Measurements from ENCODE around the gene LARGE1. TPM values are rescaled to one million over a fixed set of nuclear protein-coding genes. Genes with fewer than 3 reads are reported as not detected.

Gene LARGE1
- total and polyA plus RNA-seq, 2 of the 4 experiments (the other 2 are of a cell fraction) = 6.2 to 12.4 TPM

- POLR2A ChIA-PET (ENCODE audit: unreplicated experiment) = no interaction called here
- H2BK5ac ChIP-seq (ENCODE audit: low read depth, low read length, poor library complexity, severe bottlenecking) = no peak overlapping the region
- intact Hi-C loops (cut with micrococcal nuclease) (no loop called here), dilution Hi-C loops (cut with HindIII; ENCODE audit: low sequenced_read_pairs, unreplicated experiment) (no loop called here), in situ Hi-C loops (cut with MboI; ENCODE audit: low sequenced_read_pairs) (no loop called here)
- H3K9me3 ChIP-seq (ENCODE audit: control insufficient read depth, insufficient read depth, low read length) = no peaks in the 10 kb centered on the region
- no peak overlapping the region for H3K4ac ChIP-seq (ENCODE audit: low read depth, low read length)
- TF ChIP-seq SMC3 (IDR thresholded peaks at IDR 0.05; ENCODE audit: low read depth, low read length) (no peak), POLR2A (IDR thresholded peaks at IDR 0.05; ENCODE audit: low read depth, low read length) (no peak), ELK1 (IDR thresholded peaks at IDR 0.05; ENCODE audit: borderline replicate concordance, low read depth, low read length) (no peak), NFE2L2 (IDR thresholded peaks at IDR 0.05; ENCODE audit: low read depth, low read length) (no peak), USF2 (IDR thresholded peaks at IDR 0.05; ENCODE audit: low read depth, low read length) (no peak), MAZ (IDR thresholded peaks at IDR 0.05; ENCODE audit: borderline replicate concordance, low read depth, low read length) (no peak), BHLHE40 (IDR thresholded peaks at IDR 0.05; ENCODE audit: low read depth, low read length) (no peak), RFX5 (IDR thresholded peaks at IDR 0.05; ENCODE audit: low read depth, low read length) (no peak), RAD21 (IDR thresholded peaks at IDR 0.05; ENCODE audit: low read length) (no peak), CTCF (conservative IDR thresholded peaks at IDR 0.05; ENCODE audit: low read depth, low read length) (no peak), CEBPB (IDR thresholded peaks at IDR 0.05; ENCODE audit: low read depth, low read length) (no peak), MXI1 (IDR thresholded peaks at IDR 0.05; ENCODE audit: borderline replicate concordance, low read depth, low read length) (no peak), MAFK (IDR thresholded peaks at IDR 0.05; ENCODE audit: low read depth, low read length) (no peak), RCOR1 (IDR thresholded peaks at IDR 0.05; ENCODE audit: insufficient replicate concordance, low read length) (no peak)
- no peak overlapping the region for H3K56ac ChIP-seq (ENCODE audit: extremely low read depth, insufficient read depth, low read length)
- H2BK15ac ChIP-seq (ENCODE audit: low read depth, low read length) = no peak overlapping the region
- no peaks in the 10 kb centered on the region for H3K4me1 ChIP-seq (ENCODE audit: control insufficient read depth, insufficient read depth, low read length)
- H3K27ac ChIP-seq (ENCODE audit: insufficient read depth, low read length) = no peak overlapping the region
- no peak overlapping the region for H2AFZ ChIP-seq (replicated peaks; ENCODE audit: low read length, poor library complexity)
- H3K4me2 ChIP-seq (ENCODE audit: low read depth, low read length) = no peak overlapping the region
- no peak overlapping the region for H2AK9ac ChIP-seq (replicated peaks; ENCODE audit: low read depth, low read length, poor library complexity)
- no peak overlapping the region for H4K91ac ChIP-seq (ENCODE audit: insufficient read depth, low read depth, low read length)
- H4K8ac ChIP-seq (ENCODE audit: low read depth in 2 of 2, low read length in 2 of 2) = no peak overlapping the region
- H2BK120ac ChIP-seq (ENCODE audit: low read depth, low read length) = no peak overlapping the region
- WGBS, 2 experiments (ENCODE audit: extremely low coverage in 2 of 2, insufficient read length in 1 of 2) = no CpG with 5 or more reads among the region's 2 CpGs
- no peaks in the 10 kb centered on the region for H3K79me1 ChIP-seq (ENCODE audit: low read depth in 1 of 2, low read length in 2 of 2)
- H3K14ac ChIP-seq (replicated peaks; ENCODE audit: low read depth, low read length) = no peak overlapping the region
- H2BK20ac ChIP-seq (ENCODE audit: low read depth, low read length) = no peak overlapping the region
- H3K23ac ChIP-seq (ENCODE audit: low read depth, low read length) = no peak overlapping the region
- no peak overlapping the region for H3K4me3 ChIP-seq (ENCODE audit: insufficient read depth, low read depth, low read length)
- H2AK5ac ChIP-seq (ENCODE audit: low read depth, low read length) = no peak overlapping the region
- H4K20me1 ChIP-seq (ENCODE audit: insufficient read depth, low read length) = no peaks in the 10 kb centered on the region
- no TSS peak for BruUV-seq (replicated peaks)
- H4K5ac ChIP-seq (ENCODE audit: low read depth, low read length) = no peak overlapping the region
- CTCF ChIA-PET = no interaction called here
- H3K18ac ChIP-seq (ENCODE audit: low read depth, low read length) = no peak overlapping the region
- H3K9me1 ChIP-seq (ENCODE audit: insufficient read depth, low read length) = peaks cover 2% of the 10 kb centered on the region; the same call in 1 of the 2 replicates
- H3K9ac ChIP-seq (ENCODE audit: low read depth, low read length) = no peak overlapping the region
- H3K27me3 ChIP-seq (ENCODE audit: control insufficient read depth, insufficient read depth, low read length) = no peaks in the 10 kb centered on the region
- H3K36me3 ChIP-seq (ENCODE audit: control insufficient read depth, insufficient read depth, low read length) = no peaks in the 10 kb centered on the region
- ATAC-seq (ENCODE audit: low read depth) = no peak
- DNase-seq = no peak
These were observed 331.4 kb downstream of the LARGE1 start for GRCh38 chr22:33588860-33589259.

Data from IMR-90 (cell line).